ENCODE data around the gene GRM2.

Gene GRM2

DNA sequence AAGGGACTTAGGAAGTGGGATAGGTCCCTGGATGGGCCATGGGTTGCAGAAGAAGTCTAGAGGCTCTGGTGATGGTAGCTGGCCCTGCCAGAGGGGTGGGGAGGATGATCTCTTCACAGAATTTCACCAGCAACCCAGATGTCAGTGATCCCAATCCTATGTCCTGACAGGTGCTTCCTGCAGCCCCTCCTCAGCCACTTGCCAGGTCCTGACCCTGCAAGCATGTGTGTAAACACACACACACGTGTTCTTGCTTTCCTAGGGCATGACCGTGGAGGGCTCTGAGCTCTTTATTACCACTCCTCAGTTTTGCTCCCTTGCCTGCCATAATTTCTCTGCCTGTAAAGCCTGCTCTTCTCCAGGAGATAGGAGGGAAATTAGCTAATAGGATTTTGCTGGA lies 23.3 kb upstream of the GRM2 start:
- H3K27ac Mint-ChIP-seq = peak overlapping the region; percentile 84
- CTCF ChIA-PET = interaction anchor here (1.2 to 6.1 kb wide), 7 partner anchors 11 to 294 kb away, joined by 3 to 71 read pairs (median 10); partner anchors contain the start of gene RBM15B
- H3K4me1 Mint-ChIP-seq = peaks cover 99% of the 10 kb centered on the region
- no peaks in the 10 kb centered on the region for H3K9me3 Mint-ChIP-seq
- peaks cover 71% of the 10 kb centered on the region for H3K36me3 Mint-ChIP-seq
- no peak overlapping the region for H3K4me3 Mint-ChIP-seq
- DNase-seq = no peak
- no peaks in the 10 kb centered on the region for H3K27me3 Mint-ChIP-seq

DNA sequence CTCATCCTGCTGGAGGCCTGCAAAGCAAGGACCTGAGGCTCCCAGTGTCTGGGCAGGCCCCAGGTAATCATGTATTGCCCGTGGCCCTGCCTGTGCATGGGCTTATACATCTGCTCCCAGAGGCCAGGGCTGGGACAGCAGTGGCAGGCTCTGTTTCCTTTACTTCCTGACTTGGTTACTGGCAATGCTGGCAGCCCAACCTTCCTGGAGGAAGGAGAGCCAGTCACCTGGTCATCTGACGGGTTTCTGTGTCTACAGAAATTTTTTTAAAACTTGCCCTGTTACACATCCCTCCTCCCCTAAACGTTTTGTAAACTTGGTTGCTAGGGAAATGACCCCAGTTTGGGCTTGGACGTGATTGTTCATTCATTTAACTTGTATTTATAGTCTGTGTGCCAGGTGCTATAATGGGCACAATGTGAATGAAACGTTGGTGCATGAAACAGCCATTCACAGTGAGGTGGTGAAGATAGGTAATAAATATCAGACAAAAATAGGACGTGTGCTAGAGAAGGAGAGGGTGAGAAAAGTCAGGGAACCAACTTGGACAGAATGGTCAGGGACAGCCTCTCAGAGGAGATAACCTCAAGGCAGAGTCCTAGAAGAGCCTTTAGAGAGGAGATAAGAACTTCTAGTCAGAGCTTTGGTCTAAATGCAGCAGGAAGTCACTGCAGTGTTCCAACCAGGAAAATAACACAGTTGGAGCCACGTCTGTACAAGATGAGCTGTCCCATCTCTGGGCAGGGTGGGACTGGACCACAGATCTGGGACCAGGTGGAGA lies 21.7 kb upstream of the GRM2 start:
- H3K27me3 Mint-ChIP-seq = no peaks in the 10 kb centered on the region
- peak overlapping the region; percentile 88 for H3K27ac Mint-ChIP-seq
- H3K4me1 Mint-ChIP-seq = peaks cover 94% of the 10 kb centered on the region
- H3K9me3 Mint-ChIP-seq = no peaks in the 10 kb centered on the region
- DNase-seq = peak; percentile 47
- peak overlapping the region; percentile 59 for H3K4me3 Mint-ChIP-seq
- peaks cover 73% of the 10 kb centered on the region for H3K36me3 Mint-ChIP-seq
- CTCF ChIA-PET = interaction anchor here (1.1 to 6.1 kb wide), 10 partner anchors 10 to 184 kb away, joined by 3 to 71 read pairs (median 9); no protein-coding TSS in a partner anchor

DNA sequence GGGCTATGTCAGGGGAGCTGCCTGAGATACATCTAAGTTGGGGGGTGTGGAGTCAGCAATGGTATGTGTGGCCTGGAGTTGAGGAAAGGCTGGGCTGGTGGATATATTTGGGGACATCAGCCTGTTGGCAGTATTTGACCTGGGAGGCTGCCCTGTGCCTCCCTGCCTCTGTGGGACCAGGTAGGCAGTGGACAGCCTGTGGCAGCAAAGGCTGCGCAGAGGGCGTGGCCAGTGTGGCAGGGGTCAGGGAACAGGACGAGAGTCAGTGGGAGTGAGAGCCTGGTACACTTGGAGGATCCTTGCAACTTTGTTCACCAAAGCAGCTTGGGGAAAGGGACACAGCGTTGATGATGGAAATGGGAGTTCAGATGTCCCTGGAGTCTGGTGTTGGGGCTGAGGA lies 20.8 kb upstream of the GRM2 start:
- Mint-ChIP-seq H3K4me3 (peak overlapping the region; percentile 59), H3K9me3 (no peaks in the 10 kb centered on the region), H3K27ac (peak overlapping the region; percentile 88), H3K36me3 (peaks cover 75% of the 10 kb centered on the region), H3K4me1 (peaks cover 89% of the 10 kb centered on the region), H3K27me3 (no peaks in the 10 kb centered on the region)
- CTCF ChIA-PET = interaction anchor here (0.9 to 2.6 kb wide), 10 partner anchors 9 to 298 kb away, joined by 3 to 11 read pairs (median 7); no protein-coding TSS in a partner anchor
- DNase-seq = no peak

DNA sequence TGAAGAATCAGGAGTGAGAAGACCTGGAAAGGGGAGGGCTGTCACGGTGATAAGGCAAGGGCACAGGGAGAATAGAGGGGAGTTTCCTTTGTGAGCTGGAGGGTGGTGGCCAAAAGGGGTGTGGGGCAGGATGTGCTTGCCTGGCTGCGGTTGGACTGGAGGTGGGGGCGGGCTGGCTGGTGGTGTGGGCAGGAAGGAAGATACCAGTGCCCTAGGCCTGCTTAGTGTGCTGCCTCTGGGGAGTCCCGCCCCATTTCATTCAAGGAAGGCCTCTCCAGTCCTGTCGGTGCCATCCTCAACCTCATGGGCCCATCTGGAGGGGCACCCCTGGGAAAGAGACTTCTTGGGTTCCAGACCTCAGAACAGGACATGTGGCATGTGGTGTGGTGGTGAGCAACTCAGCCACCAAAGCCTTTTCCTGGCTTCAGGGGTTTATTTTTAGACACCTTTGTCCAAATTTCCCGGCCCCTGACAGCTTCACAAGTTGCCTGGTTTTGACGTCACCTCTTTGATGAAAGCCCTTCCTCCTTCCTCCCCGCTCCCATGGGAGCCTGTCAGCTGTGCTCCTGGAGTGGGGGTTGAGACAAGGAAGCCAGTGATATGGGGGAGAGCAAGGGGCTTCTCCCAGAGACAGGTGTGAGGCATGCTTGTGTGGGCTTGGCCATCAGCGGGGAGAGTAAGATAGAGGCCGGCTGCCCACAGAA lies 20.2 kb upstream of the GRM2 start:
- Mint-ChIP-seq H3K9me3 (no peaks in the 10 kb centered on the region), H3K36me3 (peaks cover 73% of the 10 kb centered on the region), H3K4me1 (peaks cover 83% of the 10 kb centered on the region), H3K4me3 (peak overlapping the region; percentile 59), H3K27ac (peak overlapping the region; percentile 88), H3K27me3 (no peaks in the 10 kb centered on the region)
- CTCF ChIA-PET = interaction anchor here (0.9 to 2.6 kb wide), 11 partner anchors 8 to 299 kb away, joined by 3 to 11 read pairs (median 7); no protein-coding TSS in a partner anchor
- peak; percentile 94 for DNase-seq

- CTCF ChIA-PET = interaction anchor here (1.5 to 2.6 kb wide), 3 partner anchors 31 to 298 kb away, joined by 4 to 11 read pairs (median 6); no protein-coding TSS in a partner anchor
- peaks cover 75% of the 10 kb centered on the region for H3K36me3 Mint-ChIP-seq
- no peaks in the 10 kb centered on the region for H3K27me3 Mint-ChIP-seq
- no peak for DNase-seq
- H3K4me3 Mint-ChIP-seq = peak overlapping the region; percentile 59
- no peaks in the 10 kb centered on the region for H3K9me3 Mint-ChIP-seq
- peak overlapping the region; percentile 88 for H3K27ac Mint-ChIP-seq
- H3K4me1 Mint-ChIP-seq = peaks cover 73% of the 10 kb centered on the region
Observed at GRCh38 chr3:51687431-51688205, 19.2 kb upstream of the GRM2 start.

- Mint-ChIP-seq H3K9me3 (no peaks in the 10 kb centered on the region), H3K4me1 (peaks cover 68% of the 10 kb centered on the region), H3K27me3 (no peaks in the 10 kb centered on the region), H3K4me3 (no peak overlapping the region), H3K36me3 (peaks cover 74% of the 10 kb centered on the region), H3K27ac (peak overlapping the region; percentile 88)
- no peak for DNase-seq
- CTCF ChIA-PET = interaction anchor here (1.5 kb wide), 1 partner anchor 31 kb away, joined by 4 read pairs; no protein-coding TSS in a partner anchor
Observed at GRCh38 chr3:51688206-51688600, 18.7 kb upstream of the GRM2 start.

- no peaks in the 10 kb centered on the region for H3K9me3 Mint-ChIP-seq
- DNase-seq = no peak
- H3K4me1 Mint-ChIP-seq = peaks cover 46% of the 10 kb centered on the region
- peaks cover 59% of the 10 kb centered on the region for H3K36me3 Mint-ChIP-seq
- H3K27me3 Mint-ChIP-seq = no peaks in the 10 kb centered on the region
- H3K27ac Mint-ChIP-seq = no peak overlapping the region
- H3K4me3 Mint-ChIP-seq = no peak overlapping the region
- CTCF ChIA-PET = interaction anchor here (1.2 to 2.4 kb wide), 3 partner anchors 20 to 190 kb away, joined by 3 to 9 read pairs (median 3); no protein-coding TSS in a partner anchor
Observed at GRCh38 chr3:51691021-51691420, 15.8 kb upstream of the GRM2 start.

DNA sequence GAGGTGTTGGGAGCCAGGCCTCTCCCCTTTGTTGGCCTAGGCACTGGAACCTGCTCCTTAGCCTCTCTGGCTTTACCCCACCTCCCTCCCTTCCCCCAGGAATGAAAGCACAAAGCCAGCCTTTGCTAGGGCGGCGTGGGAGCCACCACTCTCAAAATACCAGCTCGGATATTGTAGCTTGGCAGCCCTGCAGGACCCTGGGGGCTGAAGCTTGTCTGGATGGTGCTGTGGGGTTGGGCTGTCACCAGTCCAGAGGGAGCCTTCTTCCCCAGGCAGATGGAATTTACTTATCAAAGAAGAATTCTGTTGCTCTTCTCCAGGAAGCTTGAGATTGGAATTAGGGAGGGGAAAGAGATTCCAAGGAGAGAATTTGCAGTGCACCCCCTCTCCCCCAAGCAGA lies 14.9 kb upstream of the GRM2 start:
- peaks cover 49% of the 10 kb centered on the region for H3K36me3 Mint-ChIP-seq

GRCh38 chr3:51692980-51693395 lies 13.9 kb upstream of the GRM2 start:
- H3K27ac Mint-ChIP-seq = no peak overlapping the region

More for the DNA sequence above, 14.9 kb upstream of the GRM2 start:
- CTCF ChIA-PET = interaction anchor here (0.7 to 1.2 kb wide), 4 partner anchors 9 to 191 kb away, joined by 3 to 5 read pairs (median 3); no protein-coding TSS in a partner anchor
- H3K9me3 Mint-ChIP-seq = no peaks in the 10 kb centered on the region
- H3K4me1 Mint-ChIP-seq = peaks cover 37% of the 10 kb centered on the region
- no peaks in the 10 kb centered on the region for H3K27me3 Mint-ChIP-seq
- no peak overlapping the region for H3K27ac Mint-ChIP-seq
- no peak for DNase-seq
- no peak overlapping the region for H3K4me3 Mint-ChIP-seq

DNA sequence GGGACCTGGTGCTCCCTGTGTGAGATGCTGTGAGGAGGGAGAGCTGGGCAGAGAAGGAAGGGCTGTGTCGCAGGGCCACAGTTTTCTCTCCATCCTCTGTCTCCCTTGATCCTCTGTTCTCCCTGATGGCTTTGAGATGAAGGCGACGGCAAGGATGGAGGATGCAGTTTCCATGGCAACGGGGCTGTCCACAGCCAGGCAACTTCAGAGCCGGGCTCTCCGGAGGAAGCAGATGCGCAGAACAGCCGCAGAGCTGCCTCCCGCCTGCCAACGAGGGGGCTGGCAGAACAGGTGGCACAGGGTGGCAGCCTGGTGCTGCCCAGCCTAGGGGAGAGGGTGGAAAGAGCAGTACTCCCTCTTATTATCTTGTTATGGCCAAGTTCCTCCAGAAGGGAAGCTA lies 9.9 kb upstream of the GRM2 start:
- CTCF ChIA-PET = interaction anchor here (1.3 kb wide), 1 partner anchor 25 kb away, joined by 4 read pairs; no protein-coding TSS in a partner anchor
- Mint-ChIP-seq H3K4me3 (no peak overlapping the region), H3K36me3 (peaks cover 43% of the 10 kb centered on the region), H3K27ac (peak overlapping the region; percentile 19), H3K9me3 (no peaks in the 10 kb centered on the region), H3K27me3 (no peaks in the 10 kb centered on the region), H3K4me1 (peaks cover 24% of the 10 kb centered on the region)
- no peak for DNase-seq

More at GRCh38 chr3:51692980-51693395, 13.9 kb upstream of the GRM2 start:
- Mint-ChIP-seq H3K4me3 (no peak overlapping the region), H3K27me3 (no peaks in the 10 kb centered on the region), H3K36me3 (peaks cover 44% of the 10 kb centered on the region), H3K4me1 (peaks cover 27% of the 10 kb centered on the region), H3K9me3 (no peaks in the 10 kb centered on the region)
- CTCF ChIA-PET = interaction anchor here (1.0 kb wide), 1 partner anchor 23 kb away, joined by 3 read pairs; no protein-coding TSS in a partner anchor
- no peak for DNase-seq

DNA sequence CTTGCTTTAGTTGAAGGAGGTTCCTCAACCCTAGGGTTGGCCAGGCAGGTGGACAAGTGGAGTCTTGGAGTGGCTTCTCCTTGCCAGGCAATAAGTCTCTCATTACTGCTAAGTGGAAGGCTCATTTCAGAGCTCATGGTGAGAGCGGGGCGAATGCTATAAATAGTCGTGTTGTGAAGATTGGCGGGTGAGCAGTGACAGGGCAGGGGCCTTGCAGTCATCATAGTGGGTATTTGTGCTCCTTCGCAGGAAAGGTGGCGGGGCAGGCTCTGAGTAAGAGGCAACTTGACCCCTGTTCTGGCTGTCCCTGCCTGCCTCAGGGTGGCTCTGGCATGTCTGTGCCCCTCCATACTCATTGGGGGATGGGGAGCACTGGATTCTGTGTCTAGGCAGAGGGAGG lies 8.7 kb upstream of the GRM2 start:
- Mint-ChIP-seq H3K9me3 (no peaks in the 10 kb centered on the region), H3K36me3 (peaks cover 34% of the 10 kb centered on the region), H3K27ac (peak overlapping the region; percentile 1), H3K4me1 (peaks cover 24% of the 10 kb centered on the region), H3K27me3 (no peaks in the 10 kb centered on the region), H3K4me3 (no peak overlapping the region)
- no peak for DNase-seq
- CTCF ChIA-PET = no interaction called here

DNA sequence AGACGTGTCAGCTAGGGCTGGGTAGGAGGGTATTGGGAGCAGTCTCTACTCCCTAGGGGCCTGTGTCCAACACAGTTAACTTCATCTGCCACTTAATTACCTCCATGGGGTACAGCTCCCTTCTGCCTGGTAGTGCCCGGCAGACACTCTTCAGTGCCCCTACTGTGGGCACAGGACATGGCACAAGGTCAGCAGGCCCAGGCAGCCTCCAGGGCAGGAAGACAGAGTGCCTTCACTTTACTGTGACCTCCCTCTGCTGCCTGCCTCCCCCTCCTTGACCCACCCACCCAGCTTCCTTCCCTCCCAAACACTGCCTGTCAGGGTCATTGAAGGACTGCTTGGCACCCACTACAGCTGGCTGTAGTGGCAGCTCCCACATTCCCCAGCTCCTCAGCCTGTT lies 6.5 kb upstream of the GRM2 start:
- Mint-ChIP-seq H3K27ac (peak overlapping the region; percentile 55), H3K27me3 (no peaks in the 10 kb centered on the region), H3K36me3 (peaks cover 29% of the 10 kb centered on the region), H3K4me3 (no peak overlapping the region), H3K4me1 (peaks cover 17% of the 10 kb centered on the region), H3K9me3 (no peaks in the 10 kb centered on the region)
- DNase-seq = no peak
- CTCF ChIA-PET = no interaction called here

- Mint-ChIP-seq H3K4me1 (peaks cover 17% of the 10 kb centered on the region), H3K9me3 (no peaks in the 10 kb centered on the region), H3K4me3 (no peak overlapping the region), H3K27ac (no peak overlapping the region), H3K36me3 (peaks cover 35% of the 10 kb centered on the region), H3K27me3 (peaks cover 7% of the 10 kb centered on the region)
- CTCF ChIA-PET = interaction anchor here (1.3 kb wide), 1 partner anchor 17 kb away, joined by 6 read pairs; no protein-coding TSS in a partner anchor
- DNase-seq = no peak
Observed at GRCh38 chr3:51702156-51702555, 4.7 kb upstream of the GRM2 start.

All from activated naive CD4-positive, alpha-beta T cell treated with anti-CD3 and anti-CD28 coated beads, Interleukin-2, amount 10 ng/mL, durations not matched to agents 7 days and 5 days (primary cell).